ENCODE data around the gene DIS3L2.

DNA sequence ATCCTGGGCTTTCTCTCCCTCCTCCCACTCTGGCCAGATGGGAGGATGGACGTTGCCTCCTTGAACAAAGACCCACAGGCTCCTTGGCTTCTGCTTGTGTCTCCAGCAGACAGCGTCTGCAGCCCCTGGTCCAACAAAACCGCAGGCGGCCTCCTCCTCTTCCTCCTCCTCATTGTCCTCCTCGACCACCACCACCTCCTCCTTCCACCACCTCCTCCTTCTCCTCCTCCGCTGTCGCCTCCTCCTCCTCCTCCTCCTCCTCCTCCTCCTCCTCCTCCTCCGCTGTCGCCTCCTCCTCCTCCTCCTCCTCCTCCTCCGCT lies 371.4 kb downstream of the DIS3L2 start:
- no peak for TF ChIP-seq EP300 (IDR thresholded peaks at IDR 0.05)
- no peak for TF ChIP-seq POLR2AphosphoS5 (IDR thresholded peaks at IDR 0.05)
- TF ChIP-seq POLR2A (IDR thresholded peaks at IDR 0.05): no peak
- TF ChIP-seq, protein P1, sequence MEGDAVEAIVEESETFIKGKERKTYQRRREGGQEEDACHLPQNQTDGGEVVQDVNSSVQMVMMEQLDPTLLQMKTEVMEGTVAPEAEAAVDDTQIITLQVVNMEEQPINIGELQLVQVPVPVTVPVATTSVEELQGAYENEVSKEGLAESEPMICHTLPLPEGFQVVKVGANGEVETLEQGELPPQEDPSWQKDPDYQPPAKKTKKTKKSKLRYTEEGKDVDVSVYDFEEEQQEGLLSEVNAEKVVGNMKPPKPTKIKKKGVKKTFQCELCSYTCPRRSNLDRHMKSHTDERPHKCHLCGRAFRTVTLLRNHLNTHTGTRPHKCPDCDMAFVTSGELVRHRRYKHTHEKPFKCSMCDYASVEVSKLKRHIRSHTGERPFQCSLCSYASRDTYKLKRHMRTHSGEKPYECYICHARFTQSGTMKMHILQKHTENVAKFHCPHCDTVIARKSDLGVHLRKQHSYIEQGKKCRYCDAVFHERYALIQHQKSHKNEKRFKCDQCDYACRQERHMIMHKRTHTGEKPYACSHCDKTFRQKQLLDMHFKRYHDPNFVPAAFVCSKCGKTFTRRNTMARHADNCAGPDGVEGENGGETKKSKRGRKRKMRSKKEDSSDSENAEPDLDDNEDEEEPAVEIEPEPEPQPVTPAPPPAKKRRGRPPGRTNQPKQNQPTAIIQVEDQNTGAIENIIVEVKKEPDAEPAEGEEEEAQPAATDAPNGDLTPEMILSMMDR (IDR thresholded peaks at IDR 0.05): no peak
